Choroid plexus epithelial cell (primary cell): Measurements from ENCODE around the gene C14orf93.
"Not testable (repeated sequence)": the region's sequence is repeated elsewhere in the genome, so short reads cannot be mapped to it uniquely, and the experiment has no call there.

ENCODE experiments used
- DNase-seq: peaks from one replicate; pipeline ENCODE4 v3.0.0-alpha.2; 2010; ENCODE audit warnings: low read depth
- H3K4me3 ChIP-seq: 2 replicates; pipeline ENCODE4 v1.5.1; 2011; ENCODE audit warnings: low read depth, mild to moderate bottlenecking, control low read depth, low read length, moderate library complexity
- CTCF ChIP-seq: conservative IDR thresholded peaks from 2 replicates; pipeline ENCODE4 v1.5.1; 2011; ENCODE audit warnings: low read depth, mild to moderate bottlenecking, control low read depth, inconsistent platforms, low read length, moderate library complexity

The C14orf93 gene

GRCh38 chr14:22966783-22967269, 43.1 kb downstream of the C14orf93 start:
- TF ChIP-seq CTCF = no peak
- no peak for DNase-seq

DNA sequence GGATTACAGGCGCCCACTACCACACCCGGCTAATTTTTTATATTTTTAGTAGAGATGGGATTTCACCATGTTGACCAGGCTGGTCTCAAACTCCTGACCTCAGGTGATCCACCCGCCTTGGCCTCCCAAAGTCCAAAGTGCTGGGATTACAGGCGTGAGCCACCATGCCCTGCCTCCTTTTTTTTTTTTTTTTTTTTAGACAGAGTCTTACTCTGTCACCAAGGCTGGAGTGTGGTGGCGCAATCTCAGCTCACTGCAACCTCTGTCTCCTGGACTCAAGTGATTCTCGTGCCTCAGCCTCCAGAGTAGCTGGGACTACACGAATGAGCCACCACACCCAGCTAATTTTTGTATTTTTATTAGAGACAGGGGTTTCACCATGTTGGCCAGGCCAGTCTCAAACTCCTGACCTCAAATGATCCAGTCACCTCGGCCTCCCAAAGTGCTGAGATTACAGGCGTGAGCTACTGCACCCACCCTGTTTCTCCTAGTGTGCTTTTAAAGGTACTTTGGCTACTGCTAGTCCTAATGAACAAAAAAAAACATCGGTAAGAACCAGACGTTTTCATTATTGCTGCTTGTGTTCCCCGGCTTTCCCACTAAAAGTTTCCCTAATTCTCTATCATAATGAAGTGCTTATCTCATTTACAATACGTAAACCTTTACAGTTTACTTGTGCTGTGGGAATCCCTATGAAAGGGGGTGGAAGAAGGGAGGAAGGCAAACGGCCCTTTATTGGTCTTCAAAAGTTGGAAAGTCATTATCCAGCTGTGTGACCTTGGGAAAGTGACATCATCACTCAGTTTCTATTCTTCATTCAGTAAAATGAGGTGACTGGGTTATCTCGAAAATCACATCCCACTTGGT, 43.8 kb downstream of the C14orf93 start:
- not testable (repeated sequence) for H3K4me3 ChIP-seq, DNase-seq

More at GRCh38 chr14:22966783-22967269, 43.1 kb downstream of the C14orf93 start:
- no peak overlapping the region for H3K4me3 ChIP-seq

DNA sequence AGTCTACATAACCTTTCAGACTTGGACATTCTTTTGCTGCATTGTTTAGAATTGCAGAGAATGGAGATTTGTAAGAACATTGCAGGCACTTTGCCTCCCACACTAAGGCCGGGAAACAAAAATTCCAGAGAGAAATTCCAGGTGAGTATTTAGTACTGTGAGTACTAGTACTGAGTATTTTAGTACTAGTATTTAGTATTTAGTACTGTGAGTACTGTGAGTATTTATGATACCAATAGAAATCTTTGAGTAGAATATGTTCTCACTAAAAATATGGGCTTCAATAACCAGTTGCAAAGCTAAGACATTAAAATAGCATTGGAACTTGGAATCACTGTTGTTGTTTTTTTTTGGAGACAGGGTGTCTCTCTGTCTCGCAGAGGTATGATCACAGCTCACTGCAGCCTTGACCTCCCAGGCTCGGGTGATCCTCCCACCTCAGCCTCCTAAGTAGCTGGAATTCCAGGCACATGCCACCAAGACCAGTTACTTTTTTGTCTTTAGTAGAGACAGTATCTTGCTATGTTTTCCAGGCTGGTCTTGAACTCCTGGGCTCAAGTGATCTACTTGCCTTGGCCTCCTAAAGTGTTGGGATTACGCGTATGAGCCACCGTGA, 47.8 kb downstream of the C14orf93 start:
- no peak for TF ChIP-seq CTCF
- no peak for DNase-seq
- H3K4me3 ChIP-seq = no peak overlapping the region

DNA sequence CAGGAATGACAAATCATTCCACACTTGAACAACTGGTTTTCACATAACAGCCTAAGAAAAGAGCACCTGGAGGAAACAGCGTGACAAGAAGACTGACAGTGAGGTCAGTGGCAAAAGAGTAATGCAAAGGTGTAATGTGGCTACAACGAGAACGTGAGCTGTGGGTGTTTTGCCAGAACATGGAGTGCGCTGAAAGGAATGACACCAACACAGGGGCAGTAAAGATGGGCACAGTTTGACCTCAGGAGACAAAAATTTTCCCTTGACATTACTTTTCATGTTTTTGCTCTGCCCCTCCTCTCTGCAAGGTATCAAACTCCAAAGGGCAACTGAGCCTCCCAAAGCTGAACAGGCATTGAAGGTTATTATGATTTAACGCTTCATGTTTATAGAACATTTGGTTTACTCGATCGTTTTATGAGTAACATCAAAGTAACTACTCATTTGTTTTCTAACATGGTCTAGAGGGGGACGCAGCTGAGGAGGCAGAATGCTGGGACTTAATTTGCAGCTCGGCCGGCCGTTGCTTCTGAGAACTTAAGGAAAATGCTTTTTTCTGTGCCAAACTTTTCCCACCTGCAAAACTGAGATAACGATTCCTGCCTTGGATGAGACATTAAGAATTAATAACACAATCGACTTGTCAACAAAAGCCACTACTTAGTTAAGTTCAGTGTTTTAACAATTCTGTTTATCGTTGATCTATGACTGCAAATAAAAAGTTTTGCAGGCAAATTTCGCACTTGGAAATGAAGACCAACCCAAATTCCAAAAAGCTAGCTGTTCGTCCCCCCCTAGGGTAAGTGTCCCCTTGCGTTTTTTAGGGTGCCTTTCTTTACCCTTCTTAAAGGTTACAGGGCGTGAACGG, 54.0 kb downstream of the C14orf93 start:
- no peak for DNase-seq
- TF ChIP-seq CTCF = no peak
- peak overlapping the region; percentile 76 for H3K4me3 ChIP-seq

DNA sequence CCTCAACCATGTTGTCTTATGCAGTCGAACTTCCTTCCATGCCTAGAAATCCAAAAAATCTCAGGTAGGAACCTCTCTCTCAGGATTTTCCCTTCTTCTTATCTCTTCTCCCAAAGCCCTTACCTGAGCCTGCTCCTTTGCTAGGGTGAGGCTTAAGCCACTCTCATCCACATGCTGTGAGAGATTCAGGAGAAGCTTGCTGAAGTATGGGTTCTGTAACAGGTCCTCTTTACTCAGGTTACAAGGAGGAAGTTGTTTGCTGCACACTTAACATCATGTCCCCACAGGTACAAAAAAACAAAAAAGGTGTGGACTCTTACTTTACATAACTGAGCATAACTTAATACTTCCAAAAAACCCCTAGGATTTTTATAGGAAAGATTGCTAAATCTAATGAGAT, 57.5 kb downstream of the C14orf93 start:
- DNase-seq = no peak
- no peak for TF ChIP-seq CTCF
- H3K4me3 ChIP-seq = no peak overlapping the region

DNA sequence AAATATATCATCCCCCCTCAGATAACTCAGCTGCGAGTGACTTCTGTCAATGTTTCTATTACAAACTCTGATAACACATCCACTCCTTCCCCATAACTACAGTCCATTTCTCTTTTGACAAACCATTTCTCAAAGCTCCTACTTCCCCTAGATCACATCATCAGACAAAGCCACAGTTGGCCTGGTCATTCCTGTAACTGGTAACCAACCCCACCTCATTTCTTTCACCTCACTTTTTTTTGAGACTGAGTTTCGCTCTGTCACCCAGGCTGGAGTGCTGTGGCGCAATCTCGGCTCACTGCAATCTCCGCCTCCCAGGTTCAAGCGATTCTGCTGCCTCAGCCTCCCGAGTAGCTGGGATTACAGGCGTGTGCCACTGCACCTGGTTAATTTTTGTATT, 58.1 kb downstream of the C14orf93 start:
- DNase-seq, H3K4me3 ChIP-seq: not testable (repeated sequence)

- DNase-seq = no peak
- TF ChIP-seq CTCF = no peak
- no peak overlapping the region for H3K4me3 ChIP-seq
Observed at GRCh38 chr14:22945642-22946041, 64.3 kb downstream of the C14orf93 start.
